ENCODE measurements around the gene DOCK7.

DOCK7 gene

GRCh38 chr1:62438163-62438562, 250.0 kb downstream of the DOCK7 start:
- DNase-seq = no peak

GRCh38 chr1:62437273-62437940, 250.8 kb downstream of the DOCK7 start:
- no peak for DNase-seq

GRCh38 chr1:62436466-62437272, 251.5 kb downstream of the DOCK7 start, which contains the start of gene USP1:
Gene USP1 (plus strand): TSS chr1:62437049. CDS start chr1:62439868, 2,819 bp downstream.
- peak; percentile 100 for DNase-seq

- DNase-seq = no peak
Measured at GRCh38 chr1:62436039-62436465, 252.1 kb downstream of the DOCK7 start.

GRCh38 chr1:62435231-62436038, 252.8 kb downstream of the DOCK7 start:
- DNase-seq = no peak

- no peak for DNase-seq
Measured at GRCh38 chr1:62434618-62435001, 253.6 kb downstream of the DOCK7 start.

GRCh38 chr1:62433861-62434617, 254.1 kb downstream of the DOCK7 start:
- DNase-seq = no peak

GRCh38 chr1:62429581-62429980, 258.6 kb downstream of the DOCK7 start:
- DNase-seq = no peak

- DNase-seq = no peak
Measured at GRCh38 chr1:62428351-62428750, 259.8 kb downstream of the DOCK7 start.

GRCh38 chr1:62426794-62427193, 261.4 kb downstream of the DOCK7 start:
- DNase-seq = no peak

GRCh38 chr1:62426237-62426636, 261.9 kb downstream of the DOCK7 start:
- no peak for DNase-seq

GRCh38 chr1:62425041-62425440, 263.1 kb downstream of the DOCK7 start:
- no peak for DNase-seq

- DNase-seq = no peak
Measured at GRCh38 chr1:62424411-62424810, 263.8 kb downstream of the DOCK7 start.

GRCh38 chr1:62423580-62424242, 264.5 kb downstream of the DOCK7 start:
- no peak for DNase-seq

- no peak for DNase-seq
Measured at GRCh38 chr1:62420214-62420613, 268.0 kb downstream of the DOCK7 start.

- DNase-seq = no peak
Measured at GRCh38 chr1:62417351-62417999, 270.7 kb downstream of the DOCK7 start.

- DNase-seq = no peak
Measured at GRCh38 chr1:62415687-62416086, 272.5 kb downstream of the DOCK7 start.

GRCh38 chr1:62407398-62408009, 280.7 kb downstream of the DOCK7 start:
- DNase-seq = peak; percentile 59

- no peak for DNase-seq
Measured at GRCh38 chr1:62406576-62406975, 281.6 kb downstream of the DOCK7 start.

- no peak for DNase-seq
Measured at GRCh38 chr1:62405247-62405646, 282.9 kb downstream of the DOCK7 start.

Measured in NCI-H2227 treated with DMSO at 0.1 percent for 48 hours (cell line).